Type B pancreatic cell (in vitro differentiated cells): ENCODE results near the gene PSG5. TPM values are rescaled to one million over a fixed set of nuclear protein-coding genes. Genes with fewer than 3 reads are reported as not detected.
A peak's percentile ranks its signal among the peaks of the same experiment; 100 is the strongest.
"Not testable (repeated sequence)": the region's sequence is repeated elsewhere in the genome, so short reads cannot be mapped to it uniquely, and the experiment has no call there.

Experiments used
- DNase-seq: peaks from one replicate; pipeline ENCODE4 v3.0.0; 2021; ENCODE audit warnings: mixed read lengths; ENCODE audit not compliant: unreplicated experiment; ENCODE audit errors: extremely low spot score
- H3K27ac Mint-ChIP-seq: 2 replicates; pipeline ENCODE4 v1.8.0; 2021; ENCODE audit warnings: mild to moderate bottlenecking, mixed read lengths
- H3K27me3 Mint-ChIP-seq: 2 replicates; pipeline ENCODE4 v1.8.0; 2021; ENCODE audit warnings: mixed read lengths
- H3K36me3 Mint-ChIP-seq: 2 replicates; pipeline ENCODE4 v1.8.0; 2021; ENCODE audit warnings: mixed read lengths
- H3K4me1 Mint-ChIP-seq: one replicate; pipeline ENCODE4 v1.8.0; 2021; ENCODE audit warnings: mixed read lengths; ENCODE audit not compliant: unreplicated experiment
- H3K4me3 Mint-ChIP-seq: 2 replicates; pipeline ENCODE4 v1.8.0; 2021; ENCODE audit warnings: mild to moderate bottlenecking, mixed read lengths
- H3K9me3 Mint-ChIP-seq: 2 replicates; pipeline ENCODE4 v1.8.0; 2021; ENCODE audit warnings: mixed read lengths
- CTCF ChIP-seq: fragments of 200-600 bp; sonication (generic); conservative IDR thresholded peaks from 2 replicates; pipeline ENCODE4 v1.5.0; 2021; ENCODE audit warnings: antibody characterized with exemption, mild to moderate bottlenecking
- total RNA-seq: library from RNA; stranded (reverse); gene quantifications from 2 replicates; pipeline ENCODE4 v1.2.1, GENCODE V29; 2021; ENCODE audit warnings: low replicate concordance

The PSG5 gene
- total RNA-seq, 1 donor from 2014 or later = not detected

- Mint-ChIP-seq H3K27ac (no peak overlapping the region), H3K4me1 (no peaks in the 10 kb centered on the region), H3K9me3 (no peaks in the 10 kb centered on the region), H3K36me3 (no peaks in the 10 kb centered on the region), H3K4me3 (no peak overlapping the region), H3K27me3 (no peaks in the 10 kb centered on the region)
- DNase-seq = no peak
- TF ChIP-seq CTCF = no peak
Measured at GRCh38 chr19:43207991-43208390, 21.7 kb upstream of the PSG5 start.

- H3K27me3 Mint-ChIP-seq, H3K27ac Mint-ChIP-seq, H3K9me3 Mint-ChIP-seq, H3K4me3 Mint-ChIP-seq, DNase-seq, H3K36me3 Mint-ChIP-seq, H3K4me1 Mint-ChIP-seq: not testable (repeated sequence)
- peak; percentile 27 for TF ChIP-seq CTCF
Measured at GRCh38 chr19:43207174-43207573, 20.8 kb upstream of the PSG5 start.

- not testable (repeated sequence) for H3K27ac Mint-ChIP-seq, H3K27me3 Mint-ChIP-seq, H3K4me3 Mint-ChIP-seq, DNase-seq, H3K36me3 Mint-ChIP-seq, H3K9me3 Mint-ChIP-seq, H3K4me1 Mint-ChIP-seq
Measured at GRCh38 chr19:43205471-43206105, 19.3 kb upstream of the PSG5 start, which contains the start of gene PSG4. Gene PSG4, minus strand, starts transcription at chr19:43205638. Its CDS starts 102 bp downstream, at chr19:43205536.

- H3K27me3 Mint-ChIP-seq, H3K36me3 Mint-ChIP-seq, H3K27ac Mint-ChIP-seq, H3K4me1 Mint-ChIP-seq, H3K4me3 Mint-ChIP-seq, H3K9me3 Mint-ChIP-seq, DNase-seq: not testable (repeated sequence)
Measured at GRCh38 chr19:43203611-43204010, 17.3 kb upstream of the PSG5 start.

GRCh38 chr19:43201891-43202290, 15.6 kb upstream of the PSG5 start:
- H3K27ac Mint-ChIP-seq, H3K4me1 Mint-ChIP-seq, H3K4me3 Mint-ChIP-seq, H3K9me3 Mint-ChIP-seq, DNase-seq, H3K36me3 Mint-ChIP-seq, H3K27me3 Mint-ChIP-seq: not testable (repeated sequence)

GRCh38 chr19:43201337-43201801, 15.0 kb upstream of the PSG5 start:
- H3K9me3 Mint-ChIP-seq, H3K4me1 Mint-ChIP-seq, H3K27me3 Mint-ChIP-seq, H3K4me3 Mint-ChIP-seq, H3K36me3 Mint-ChIP-seq, DNase-seq, H3K27ac Mint-ChIP-seq: not testable (repeated sequence)

- DNase-seq, H3K27ac Mint-ChIP-seq, H3K4me1 Mint-ChIP-seq, H3K4me3 Mint-ChIP-seq, H3K36me3 Mint-ChIP-seq, H3K9me3 Mint-ChIP-seq, H3K27me3 Mint-ChIP-seq: not testable (repeated sequence)
Measured at GRCh38 chr19:43198686-43199419, 12.5 kb upstream of the PSG5 start.

GRCh38 chr19:43197666-43198397, 11.5 kb upstream of the PSG5 start:
- H3K9me3 Mint-ChIP-seq, DNase-seq, H3K27ac Mint-ChIP-seq, H3K4me3 Mint-ChIP-seq, H3K36me3 Mint-ChIP-seq, H3K4me1 Mint-ChIP-seq, H3K27me3 Mint-ChIP-seq: not testable (repeated sequence)

GRCh38 chr19:43194397-43194796, 8.1 kb upstream of the PSG5 start:
- not testable (repeated sequence) for H3K4me3 Mint-ChIP-seq, H3K9me3 Mint-ChIP-seq, H3K4me1 Mint-ChIP-seq, H3K36me3 Mint-ChIP-seq, H3K27ac Mint-ChIP-seq, H3K27me3 Mint-ChIP-seq, DNase-seq

GRCh38 chr19:43192381-43193155, 6.2 kb upstream of the PSG5 start:
- not testable (repeated sequence) for H3K27ac Mint-ChIP-seq, H3K4me3 Mint-ChIP-seq, H3K27me3 Mint-ChIP-seq, DNase-seq, H3K9me3 Mint-ChIP-seq, H3K36me3 Mint-ChIP-seq, H3K4me1 Mint-ChIP-seq

GRCh38 chr19:43188092-43188491, 1.8 kb upstream of the PSG5 start:
- not testable (repeated sequence) for H3K36me3 Mint-ChIP-seq, DNase-seq, H3K4me1 Mint-ChIP-seq, H3K27ac Mint-ChIP-seq, H3K27me3 Mint-ChIP-seq, H3K4me3 Mint-ChIP-seq, H3K9me3 Mint-ChIP-seq
